NCI-H82 (cell line): ENCODE results near the gene FOXP3.
"Not testable (repeated sequence)": the region's sequence is repeated elsewhere in the genome, so short reads cannot be mapped to it uniquely, and the experiment has no call there.

Experiments used
- DNase-seq: peaks from one replicate; lab custom pipeline; 2025; lab: John Stamatoyannopoulos, UW

FOXP3 gene

GRCh38 chrX:49264460-49264859 is at the start of gene FOXP3:
Gene FOXP3, minus strand, starts transcription at chrX:49264710. Its CDS starts 6,205 bp downstream, at chrX:49258505.
- no peak for DNase-seq

GRCh38 chrX:49312176-49312575 is 47.7 kb upstream of the FOXP3 start:
- no peak for DNase-seq

GRCh38 chrX:49310371-49310770 is 45.9 kb upstream of the FOXP3 start:
- DNase-seq, result no peak

GRCh38 chrX:49309401-49309981 is 45.0 kb upstream of the FOXP3 start:
- no peak for DNase-seq

- DNase-seq, result no peak
Measured at GRCh38 chrX:49308604-49309269, 44.2 kb upstream of the FOXP3 start.

GRCh38 chrX:49307775-49308174 is 43.3 kb upstream of the FOXP3 start:
- not testable (repeated sequence) for DNase-seq

- peak; percentile 5 for DNase-seq
Measured at GRCh38 chrX:49303346-49303745, 38.8 kb upstream of the FOXP3 start, which contains the start of gene GAGE10. Gene GAGE10, plus strand, starts transcription at chrX:49303646. Its CDS starts 1,214 bp downstream, at chrX:49304860.

- no peak for DNase-seq
Measured at GRCh38 chrX:49300703-49301102, 36.2 kb upstream of the FOXP3 start.

GRCh38 chrX:49299293-49299692 is 34.8 kb upstream of the FOXP3 start:
- DNase-seq, result not testable (repeated sequence)

- no peak for DNase-seq
Measured at GRCh38 chrX:49292400-49293362, 28.2 kb upstream of the FOXP3 start.

GRCh38 chrX:49291615-49292337 is 27.3 kb upstream of the FOXP3 start:
- peak; percentile 83 for DNase-seq

GRCh38 chrX:49290215-49290614 is 25.7 kb upstream of the FOXP3 start:
- no peak for DNase-seq

GRCh38 chrX:49287665-49288064 is 23.2 kb upstream of the FOXP3 start:
- DNase-seq, result no peak

GRCh38 chrX:49286581-49286980 is 22.1 kb upstream of the FOXP3 start:
- no peak for DNase-seq

- DNase-seq, result no peak
Measured at GRCh38 chrX:49286136-49286535, 21.6 kb upstream of the FOXP3 start.

GRCh38 chrX:49284212-49284611 is 19.7 kb upstream of the FOXP3 start:
- DNase-seq, result no peak

- DNase-seq, result peak; percentile 92
Measured at GRCh38 chrX:49282647-49283011, 18.1 kb upstream of the FOXP3 start.

GRCh38 chrX:49278081-49278480 is 13.6 kb upstream of the FOXP3 start:
- DNase-seq, result no peak

GRCh38 chrX:49277535-49277830 is 13.0 kb upstream of the FOXP3 start:
- no peak for DNase-seq

GRCh38 chrX:49276671-49277534 is 12.4 kb upstream of the FOXP3 start:
- DNase-seq, result no peak

- no peak for DNase-seq
Measured at GRCh38 chrX:49276207-49276606, 11.7 kb upstream of the FOXP3 start.
